Fibroblast of lung (primary cell): ENCODE data around the gene IGSF21.
A peak's percentile ranks its signal among the peaks of the same experiment; 100 is the strongest.

Experiments used
- CTCF ChIP-seq, 2 donors: IDR thresholded peaks in 1 of 2; conservative IDR thresholded peaks in 1 of 2; 1 replicate in 1 of 2; 2 replicates in 1 of 2; pipeline ENCODE4 v1.5.1; 2011 to 2012; ENCODE audit warnings: low read length in 2 of 2, control low read depth in 1 of 2, inconsistent platforms in 1 of 2, low read depth in 1 of 2, mild to moderate bottlenecking in 1 of 2
- EZH2 ChIP-seq: IDR thresholded peaks from 2 replicates; pipeline ENCODE4 v1.5.1; 2012; ENCODE audit warnings: low read length, control low read depth, mild to moderate bottlenecking; ENCODE audit errors: missing control alignments

GRCh38 chr1:18107369-18108298 is at the start of gene IGSF21:
- TF ChIP-seq CTCF (conservative IDR thresholded peaks at IDR 0.05 in 1 of 2, IDR thresholded peaks at IDR 0.05 in 1 of 2; ENCODE audit: low read depth in 1 of 2, low read length in 2 of 2) (no peak), EZH2 (peak; percentile 25)
